ENCODE measurements around the gene DUSP3. TPM values are rescaled to one million over a fixed set of nuclear protein-coding genes. Genes with fewer than 3 reads are reported as not detected.

Gene DUSP3
- total RNA-seq, 1 experiment from 2014 or later, result 16.9 TPM

- TF ChIP-seq, protein P1, sequence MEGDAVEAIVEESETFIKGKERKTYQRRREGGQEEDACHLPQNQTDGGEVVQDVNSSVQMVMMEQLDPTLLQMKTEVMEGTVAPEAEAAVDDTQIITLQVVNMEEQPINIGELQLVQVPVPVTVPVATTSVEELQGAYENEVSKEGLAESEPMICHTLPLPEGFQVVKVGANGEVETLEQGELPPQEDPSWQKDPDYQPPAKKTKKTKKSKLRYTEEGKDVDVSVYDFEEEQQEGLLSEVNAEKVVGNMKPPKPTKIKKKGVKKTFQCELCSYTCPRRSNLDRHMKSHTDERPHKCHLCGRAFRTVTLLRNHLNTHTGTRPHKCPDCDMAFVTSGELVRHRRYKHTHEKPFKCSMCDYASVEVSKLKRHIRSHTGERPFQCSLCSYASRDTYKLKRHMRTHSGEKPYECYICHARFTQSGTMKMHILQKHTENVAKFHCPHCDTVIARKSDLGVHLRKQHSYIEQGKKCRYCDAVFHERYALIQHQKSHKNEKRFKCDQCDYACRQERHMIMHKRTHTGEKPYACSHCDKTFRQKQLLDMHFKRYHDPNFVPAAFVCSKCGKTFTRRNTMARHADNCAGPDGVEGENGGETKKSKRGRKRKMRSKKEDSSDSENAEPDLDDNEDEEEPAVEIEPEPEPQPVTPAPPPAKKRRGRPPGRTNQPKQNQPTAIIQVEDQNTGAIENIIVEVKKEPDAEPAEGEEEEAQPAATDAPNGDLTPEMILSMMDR (conservative IDR thresholded peaks at IDR 0.05), result no peak
- no peak overlapping the region for H2AK5ac ChIP-seq (ENCODE audit: insufficient read length, low read length)
- H4K91ac ChIP-seq (ENCODE audit: insufficient read length, low read depth, low read length), result no peak overlapping the region
- H3K27ac ChIP-seq (ENCODE audit: insufficient read length, low read depth, low read length), result no peak overlapping the region
- peaks cover 3 to 8% of the 10 kb centered on the region in 2 experiments; a peak in 4 of 5 replicates for H3K9me3 Mint-ChIP-seq
- peaks cover 36 to 38% of the 10 kb centered on the region in 2 experiments for H3K4me1 Mint-ChIP-seq
- H3T11ph ChIP-seq (ENCODE audit: low read length), result no peak overlapping the region
- no peak overlapping the region for H3K4me3 Mint-ChIP-seq
- no peak overlapping the region for H3K4me2 ChIP-seq (ENCODE audit: insufficient read depth, insufficient read length, low read length)
- no peak for DNase-seq
- H3K9me3 ChIP-seq (ENCODE audit: control insufficient read depth, low read depth, low read length), result no peaks in the 10 kb centered on the region
- no peak overlapping the region for H2BK20ac ChIP-seq (ENCODE audit: low read depth, low read length, poor library complexity, severe bottlenecking)
- no peak overlapping the region for H2AFZ ChIP-seq (ENCODE audit: low read length)
- peak overlapping the region in 1 of 3 experiments; percentile 69; a peak in 2 of 7 replicates for H3K27ac Mint-ChIP-seq
- no peak overlapping the region for H3K56ac ChIP-seq (ENCODE audit: insufficient read length, low read depth, low read length)
- H3K79me2 ChIP-seq (ENCODE audit: insufficient read depth, low read length), result no peaks in the 10 kb centered on the region
- H3K27me3 Mint-ChIP-seq (ENCODE audit: low read depth), result peaks cover 8% of the 10 kb centered on the region
- H3K27me3 ChIP-seq (ENCODE audit: insufficient read depth, low read length), result no peaks in the 10 kb centered on the region
- no peak overlapping the region for H3K18ac ChIP-seq (ENCODE audit: insufficient read length, low read depth, low read length)
- H3K79me1 ChIP-seq (ENCODE audit: insufficient read depth, low read depth, low read length, poor library complexity, severe bottlenecking), result no peaks in the 10 kb centered on the region
- no peak overlapping the region for H3K4ac ChIP-seq (ENCODE audit: low read depth, low read length)
- no peak overlapping the region for H2BK5ac ChIP-seq (ENCODE audit: insufficient read length, low read length)
- H2BK12ac ChIP-seq (ENCODE audit: insufficient read length, low read depth, low read length), result no peak overlapping the region
- no peak overlapping the region for H4K5ac ChIP-seq (ENCODE audit: insufficient read length, low read depth, low read length)
- no peak overlapping the region for H3K23ac ChIP-seq (ENCODE audit: insufficient read length, low read depth, low read length)
- peaks cover 0 to 4% (median 0%) of the 10 kb centered on the region in 3 experiments; a peak in 1 of 7 replicates for H3K36me3 Mint-ChIP-seq (ENCODE audit: insufficient read depth in 1 of 3, low read depth in 3 of 3)
- no CpG with 5 or more reads among the region's 4 CpGs for WGBS (ENCODE audit: extremely low coverage, insufficient read length, low lambda C conversion rate)
- no peaks in the 10 kb centered on the region for H4K20me1 ChIP-seq (ENCODE audit: control insufficient read depth, insufficient read depth, insufficient read length)
- no peaks in the 10 kb centered on the region for H3K4me1 ChIP-seq (ENCODE audit: insufficient read depth, low read length)
- H3K23me2 ChIP-seq (ENCODE audit: insufficient read length, low read depth, low read length, poor library complexity, severe bottlenecking), result no peaks in the 10 kb centered on the region
- H2BK120ac ChIP-seq (ENCODE audit: low read depth, low read length, poor library complexity, severe bottlenecking), result no peak overlapping the region
- no peak overlapping the region for H4K8ac ChIP-seq (replicated peaks; ENCODE audit: insufficient read length, low read depth, low read length)
- no peak overlapping the region for H2BK15ac ChIP-seq (ENCODE audit: low read depth, low read length)
- no peak overlapping the region for H3K14ac ChIP-seq (ENCODE audit: insufficient read depth, low read length)
- no peak overlapping the region for H3K9ac ChIP-seq (ENCODE audit: extremely low read depth, insufficient read length, low read length)
These were observed 38.2 kb downstream of the DUSP3 start for GRCh38 chr17:43740541-43740940.
